Measurements from ENCODE around the gene SULT2B1. TPM values are rescaled to one million over a fixed set of nuclear protein-coding genes. Genes with fewer than 3 reads are reported as not detected.

The SULT2B1 gene
- total RNA-seq, 4 donors from 2014 or later, result 0.93 to 3.9 (median 1.0) TPM; not detected in 1

GRCh38 chr19:48565090-48565489, 13.1 kb downstream of the SULT2B1 start:
- Histone ChIP-seq H3K27ac (no peak overlapping the region), H3K27me3 (no peaks in the 10 kb centered on the region), H3K4me1 (peaks cover 0 to 18% (median 10%) of the 10 kb centered on the region in 3 donors), H3K9me3 (no peaks in the 10 kb centered on the region), H3K4me3 (no peak overlapping the region), H3K36me3 (no peaks in the 10 kb centered on the region)
- WGBS, 2 donors (ENCODE audit: low coverage in 1 of 2), result 62 to 95% methylated on average over 4 to 6 of the region's 7 CpGs
- TF ChIP-seq POLR2A (IDR thresholded peaks at IDR 0.05), result no peak
- TF ChIP-seq, protein P1, sequence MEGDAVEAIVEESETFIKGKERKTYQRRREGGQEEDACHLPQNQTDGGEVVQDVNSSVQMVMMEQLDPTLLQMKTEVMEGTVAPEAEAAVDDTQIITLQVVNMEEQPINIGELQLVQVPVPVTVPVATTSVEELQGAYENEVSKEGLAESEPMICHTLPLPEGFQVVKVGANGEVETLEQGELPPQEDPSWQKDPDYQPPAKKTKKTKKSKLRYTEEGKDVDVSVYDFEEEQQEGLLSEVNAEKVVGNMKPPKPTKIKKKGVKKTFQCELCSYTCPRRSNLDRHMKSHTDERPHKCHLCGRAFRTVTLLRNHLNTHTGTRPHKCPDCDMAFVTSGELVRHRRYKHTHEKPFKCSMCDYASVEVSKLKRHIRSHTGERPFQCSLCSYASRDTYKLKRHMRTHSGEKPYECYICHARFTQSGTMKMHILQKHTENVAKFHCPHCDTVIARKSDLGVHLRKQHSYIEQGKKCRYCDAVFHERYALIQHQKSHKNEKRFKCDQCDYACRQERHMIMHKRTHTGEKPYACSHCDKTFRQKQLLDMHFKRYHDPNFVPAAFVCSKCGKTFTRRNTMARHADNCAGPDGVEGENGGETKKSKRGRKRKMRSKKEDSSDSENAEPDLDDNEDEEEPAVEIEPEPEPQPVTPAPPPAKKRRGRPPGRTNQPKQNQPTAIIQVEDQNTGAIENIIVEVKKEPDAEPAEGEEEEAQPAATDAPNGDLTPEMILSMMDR (IDR thresholded peaks at IDR 0.05), result no peak
- ATAC-seq, result no peak

- peak; percentile 88 for TF ChIP-seq POLR2AphosphoS5 (IDR thresholded peaks at IDR 0.05)
- TF ChIP-seq, protein P1 (IDR thresholded peaks at IDR 0.05), result no peak
- WGBS, 2 donors (ENCODE audit: low coverage in 1 of 2), result 0 to 5% methylated on average over 3 to 4 of the region's 19 CpGs
- H3K27me3 ChIP-seq, result no peaks in the 10 kb centered on the region
- no peaks in the 10 kb centered on the region for H3K9me3 ChIP-seq
- H3K27ac ChIP-seq, result peak overlapping the region in 3 of 4 donors; percentile 76 to 84 (median 78)
- no peaks in the 10 kb centered on the region for H3K36me3 ChIP-seq
- H3K4me3 ChIP-seq, result no peak overlapping the region
- peak; percentile 99 for ATAC-seq
- H3K4me1 ChIP-seq, result peaks cover 0 to 18% (median 10%) of the 10 kb centered on the region in 3 donors
These were observed 16.4 kb downstream of the SULT2B1 start for GRCh38 chr19:48568345-48568886.

- Histone ChIP-seq H3K36me3 (no peaks in the 10 kb centered on the region), H3K27ac (no peak overlapping the region), H3K4me1 (peaks cover 0 to 18% (median 10%) of the 10 kb centered on the region in 3 donors), H3K4me3 (no peak overlapping the region), H3K27me3 (no peaks in the 10 kb centered on the region), H3K9me3 (no peaks in the 10 kb centered on the region)
- peak; percentile 26 for TF ChIP-seq POLR2AphosphoS5 (IDR thresholded peaks at IDR 0.05)
- no peak for TF ChIP-seq POLR2A (IDR thresholded peaks at IDR 0.05)
- ATAC-seq, result no peak
- 31 to 41% methylated on average over 4 to 8 of the region's 11 CpGs for WGBS, 2 donors (ENCODE audit: low coverage in 1 of 2)
These were observed 17.8 kb downstream of the SULT2B1 start for GRCh38 chr19:48569814-48570213.

DNA sequence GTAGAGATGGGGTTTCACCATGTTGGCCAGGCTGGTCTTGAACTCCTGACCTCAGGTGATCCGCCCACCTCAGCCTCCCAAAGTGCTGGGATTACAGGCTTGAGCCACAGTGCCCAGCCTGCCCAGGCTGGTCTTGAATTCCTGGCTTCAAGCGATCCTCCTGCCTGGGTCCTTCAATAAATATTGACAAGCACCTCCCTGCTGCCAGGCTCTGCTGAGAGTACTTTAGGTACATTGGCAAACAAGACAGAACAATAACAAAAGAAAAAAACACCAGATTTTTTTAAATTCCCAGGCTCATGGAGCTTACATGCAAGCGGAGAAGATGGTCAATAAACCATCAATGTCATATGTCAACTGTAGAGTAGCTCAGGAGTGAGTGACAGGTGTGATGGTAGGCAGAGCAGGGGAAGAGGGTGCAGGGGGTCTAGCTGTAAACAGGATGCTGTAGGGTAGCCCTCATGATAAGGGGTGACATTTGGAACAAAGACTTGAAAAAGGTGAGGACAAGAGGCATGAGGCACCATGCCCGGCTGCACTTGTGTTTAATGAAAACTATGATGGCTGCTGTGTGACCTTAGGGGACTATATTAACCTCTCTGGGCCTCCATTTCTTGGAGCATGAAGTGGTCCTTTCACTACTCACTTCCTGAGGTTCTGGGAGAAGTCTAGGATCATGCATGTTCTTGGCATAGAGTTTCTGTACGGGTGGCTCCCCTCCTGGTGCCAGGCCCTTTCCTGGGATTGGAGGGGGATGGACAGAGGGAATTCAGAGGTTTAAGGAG, 19.6 kb downstream of the SULT2B1 start:
- no peak overlapping the region for H3K4me3 ChIP-seq
- no peak overlapping the region for H3K27ac ChIP-seq
- H3K4me1 ChIP-seq, result peaks cover 0 to 18% (median 10%) of the 10 kb centered on the region in 3 donors
- TF ChIP-seq POLR2A (IDR thresholded peaks at IDR 0.05) (no peak), EP300 (IDR thresholded peaks at IDR 0.05) (no peak), POLR2AphosphoS5 (IDR thresholded peaks at IDR 0.05) (no peak)
- TF ChIP-seq, protein P1 (IDR thresholded peaks at IDR 0.05), result no peak
- no peaks in the 10 kb centered on the region for H3K9me3 ChIP-seq
- 30 to 90% methylated on average over 2 to 3 of the region's 5 CpGs for WGBS, 2 donors (ENCODE audit: low coverage in 1 of 2)
- H3K36me3 ChIP-seq, result no peaks in the 10 kb centered on the region
- no peak for ATAC-seq
- no peaks in the 10 kb centered on the region for H3K27me3 ChIP-seq

DNA sequence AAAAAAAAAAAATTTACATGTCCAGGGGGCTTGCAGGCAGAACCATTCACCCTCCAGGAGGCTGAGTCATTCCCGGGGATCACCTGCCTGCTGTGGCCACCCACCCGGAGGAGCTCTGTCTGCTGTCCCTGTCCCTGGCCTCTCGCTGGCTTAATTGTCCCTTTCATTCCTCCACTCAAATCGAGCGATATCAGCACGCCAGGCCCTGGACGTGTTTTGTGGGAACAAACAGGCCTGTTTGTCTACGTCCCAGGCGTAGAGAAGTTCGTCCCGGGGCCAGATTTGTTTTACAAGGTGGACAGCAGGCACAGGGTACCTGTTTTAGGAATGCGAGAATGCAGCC, 21.2 kb downstream of the SULT2B1 start:
- Histone ChIP-seq H3K4me3 (no peak overlapping the region), H3K36me3 (no peaks in the 10 kb centered on the region), H3K27ac (no peak overlapping the region), H3K4me1 (peaks cover 0 to 9% (median 5%) of the 10 kb centered on the region in 3 donors), H3K9me3 (no peaks in the 10 kb centered on the region), H3K27me3 (no peaks in the 10 kb centered on the region)
- TF ChIP-seq EP300 (IDR thresholded peaks at IDR 0.05) (no peak), POLR2AphosphoS5 (IDR thresholded peaks at IDR 0.05) (no peak), POLR2A (IDR thresholded peaks at IDR 0.05) (no peak)
- TF ChIP-seq, protein P1 (IDR thresholded peaks at IDR 0.05), result no peak
- no peak for ATAC-seq
- 64 to 80% methylated on average over 1 to 9 of the region's 12 CpGs for WGBS, 2 donors (ENCODE audit: low coverage in 1 of 2)
